Osteocyte (in vitro differentiated cells): ENCODE results near the gene HDGFL3. TPM values are rescaled to one million over a fixed set of nuclear protein-coding genes. Genes with fewer than 3 reads are reported as not detected.

Experiments
- DNase-seq: peaks from one replicate; pipeline ENCODE4 v3.0.0; 2021; ENCODE audit warnings: mixed read lengths; ENCODE audit not compliant: unreplicated experiment; ENCODE audit errors: extremely low spot score
- H3K27ac Mint-ChIP-seq: one replicate; pipeline ENCODE4 v1.8.0; 2021; ENCODE audit warnings: mild to moderate bottlenecking, mixed read lengths; ENCODE audit not compliant: unreplicated experiment
- H3K27me3 Mint-ChIP-seq: one replicate; pipeline ENCODE4 v1.8.0; 2021; ENCODE audit warnings: mixed read lengths; ENCODE audit not compliant: unreplicated experiment
- H3K36me3 Mint-ChIP-seq: one replicate; pipeline ENCODE4 v1.8.0; 2021; ENCODE audit warnings: mixed read lengths; ENCODE audit not compliant: unreplicated experiment
- H3K4me1 Mint-ChIP-seq: one replicate; pipeline ENCODE4 v1.8.0; 2021; ENCODE audit warnings: mixed read lengths; ENCODE audit not compliant: unreplicated experiment
- H3K4me3 Mint-ChIP-seq: one replicate; pipeline ENCODE4 v1.8.0; 2021; ENCODE audit warnings: mild to moderate bottlenecking, moderate library complexity, mixed read lengths; ENCODE audit not compliant: unreplicated experiment
- H3K9me3 Mint-ChIP-seq: one replicate; pipeline ENCODE4 v1.8.0; 2021; ENCODE audit warnings: mixed read lengths; ENCODE audit not compliant: unreplicated experiment
- total RNA-seq: library from RNA; stranded (reverse); gene quantifications from 2 replicates; pipeline ENCODE4 v1.2.1, GENCODE V29; 2021
- TF ChIP-seq, protein P1 (sequence below): fragments of 200-600 bp; sonication (generic); IDR thresholded peaks from 2 replicates; pipeline ENCODE4 v1.5.0; 2021; ENCODE audit warnings: antibody characterized with exemption, mild to moderate bottlenecking, moderate library complexity

Gene HDGFL3
- total RNA-seq, 1 donor from 2014 or later: 93.6 TPM

DNA sequence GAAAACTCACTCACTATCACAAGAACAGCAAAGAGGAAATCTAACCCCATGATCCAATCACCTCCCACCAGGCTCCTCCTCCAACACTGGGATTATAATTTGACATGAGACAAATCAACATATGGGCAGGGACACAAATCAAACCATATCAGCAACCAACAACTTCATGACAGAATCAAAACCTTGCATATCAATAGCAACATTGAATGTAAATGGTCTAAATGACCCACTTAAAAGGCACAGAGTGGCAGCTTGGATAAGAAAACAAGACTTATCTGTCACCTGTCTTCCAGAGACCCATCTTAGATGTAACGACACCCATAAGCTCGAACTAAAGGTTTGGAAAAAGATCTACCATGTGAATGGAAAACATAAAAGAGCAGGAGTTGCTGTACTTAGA lies 40.8 kb downstream of the HDGFL3 start:
- TF ChIP-seq, protein P1, sequence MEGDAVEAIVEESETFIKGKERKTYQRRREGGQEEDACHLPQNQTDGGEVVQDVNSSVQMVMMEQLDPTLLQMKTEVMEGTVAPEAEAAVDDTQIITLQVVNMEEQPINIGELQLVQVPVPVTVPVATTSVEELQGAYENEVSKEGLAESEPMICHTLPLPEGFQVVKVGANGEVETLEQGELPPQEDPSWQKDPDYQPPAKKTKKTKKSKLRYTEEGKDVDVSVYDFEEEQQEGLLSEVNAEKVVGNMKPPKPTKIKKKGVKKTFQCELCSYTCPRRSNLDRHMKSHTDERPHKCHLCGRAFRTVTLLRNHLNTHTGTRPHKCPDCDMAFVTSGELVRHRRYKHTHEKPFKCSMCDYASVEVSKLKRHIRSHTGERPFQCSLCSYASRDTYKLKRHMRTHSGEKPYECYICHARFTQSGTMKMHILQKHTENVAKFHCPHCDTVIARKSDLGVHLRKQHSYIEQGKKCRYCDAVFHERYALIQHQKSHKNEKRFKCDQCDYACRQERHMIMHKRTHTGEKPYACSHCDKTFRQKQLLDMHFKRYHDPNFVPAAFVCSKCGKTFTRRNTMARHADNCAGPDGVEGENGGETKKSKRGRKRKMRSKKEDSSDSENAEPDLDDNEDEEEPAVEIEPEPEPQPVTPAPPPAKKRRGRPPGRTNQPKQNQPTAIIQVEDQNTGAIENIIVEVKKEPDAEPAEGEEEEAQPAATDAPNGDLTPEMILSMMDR: no peak
- H3K27ac Mint-ChIP-seq: no peak overlapping the region

GRCh38 chr15:83166218-83166617 lies 41.4 kb downstream of the HDGFL3 start:
- Mint-ChIP-seq H3K4me3 (no peak overlapping the region), H3K27ac (no peak overlapping the region), H3K27me3 (no peaks in the 10 kb centered on the region), H3K4me1 (peaks cover 18% of the 10 kb centered on the region), H3K9me3 (peaks cover 28% of the 10 kb centered on the region), H3K36me3 (peaks cover 38% of the 10 kb centered on the region)
- TF ChIP-seq, protein P1: no peak
- DNase-seq: no peak

More for the DNA sequence above, 40.8 kb downstream of the HDGFL3 start:
- Mint-ChIP-seq H3K36me3 (peaks cover 33% of the 10 kb centered on the region), H3K4me3 (no peak overlapping the region), H3K4me1 (peaks cover 18% of the 10 kb centered on the region), H3K9me3 (peaks cover 28% of the 10 kb centered on the region), H3K27me3 (no peaks in the 10 kb centered on the region)
- DNase-seq: no peak

- Mint-ChIP-seq H3K36me3 (peaks cover 41% of the 10 kb centered on the region), H3K4me3 (no peak overlapping the region), H3K27me3 (no peaks in the 10 kb centered on the region), H3K9me3 (peaks cover 26% of the 10 kb centered on the region), H3K4me1 (peaks cover 10% of the 10 kb centered on the region), H3K27ac (no peak overlapping the region)
- TF ChIP-seq, protein P1: no peak
- no peak for DNase-seq
Observed at GRCh38 chr15:83164771-83165404, 42.7 kb downstream of the HDGFL3 start.

DNA sequence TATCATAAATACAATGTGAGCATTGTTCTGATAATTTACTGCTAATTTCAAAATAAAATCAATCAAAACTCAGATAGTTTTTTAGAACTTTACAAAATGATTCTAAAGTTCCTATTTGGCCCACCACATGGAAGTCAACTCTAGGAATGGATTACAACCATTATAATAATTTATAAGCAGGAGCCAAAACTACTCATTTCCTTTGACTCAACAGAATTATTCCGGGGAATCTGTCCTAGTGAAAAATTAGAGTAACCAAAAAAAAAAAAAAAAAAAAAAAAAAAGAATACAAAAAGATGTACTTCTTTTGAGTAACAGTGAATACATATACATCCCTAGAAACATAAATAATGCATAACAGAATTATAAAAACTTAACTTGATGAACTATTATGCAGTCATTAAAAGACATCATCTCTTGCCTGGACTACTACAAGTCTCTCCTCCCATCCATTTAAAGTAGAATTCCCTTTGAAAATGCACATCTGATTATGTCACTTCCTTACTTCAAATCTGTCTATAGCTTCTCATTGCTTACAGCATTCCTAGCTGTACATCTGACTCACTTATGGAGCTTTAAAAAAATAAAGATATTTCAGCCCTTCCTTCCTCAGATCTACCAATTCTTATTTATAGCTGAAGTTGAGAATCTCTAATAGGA lies 43.4 kb downstream of the HDGFL3 start:
- H3K4me1 Mint-ChIP-seq: peaks cover 10% of the 10 kb centered on the region
- H3K4me3 Mint-ChIP-seq: no peak overlapping the region
- peaks cover 24% of the 10 kb centered on the region for H3K9me3 Mint-ChIP-seq
- no peaks in the 10 kb centered on the region for H3K27me3 Mint-ChIP-seq
- no peak for DNase-seq
- TF ChIP-seq, protein P1: no peak
- H3K27ac Mint-ChIP-seq: no peak overlapping the region
- peaks cover 45% of the 10 kb centered on the region for H3K36me3 Mint-ChIP-seq

DNA sequence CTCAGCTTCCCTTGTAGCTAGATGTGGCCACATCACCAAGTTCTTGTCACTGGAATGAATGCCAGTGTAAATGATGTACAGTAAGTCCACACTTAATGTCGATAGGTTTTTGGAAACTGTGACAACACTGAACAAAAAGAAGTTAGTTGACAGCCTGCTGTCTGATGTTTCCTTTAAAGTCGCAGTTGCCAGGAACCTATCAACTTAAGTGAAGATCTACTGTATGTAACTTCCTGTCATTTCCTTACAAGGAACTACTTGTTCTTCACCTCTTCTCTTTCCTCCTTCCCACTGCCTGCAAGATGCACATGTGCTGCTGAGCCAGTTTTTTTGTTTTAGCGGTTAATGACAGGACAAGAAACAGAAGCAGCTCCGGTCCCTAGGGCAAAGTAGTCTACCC lies 44.6 kb downstream of the HDGFL3 start:
- H3K9me3 Mint-ChIP-seq: peaks cover 19% of the 10 kb centered on the region
- no peaks in the 10 kb centered on the region for H3K27me3 Mint-ChIP-seq
- no peak for DNase-seq
- H3K27ac Mint-ChIP-seq: no peak overlapping the region
- H3K36me3 Mint-ChIP-seq: peaks cover 42% of the 10 kb centered on the region
- H3K4me3 Mint-ChIP-seq: no peak overlapping the region
- H3K4me1 Mint-ChIP-seq: peaks cover 8% of the 10 kb centered on the region
- TF ChIP-seq, protein P1: no peak
